SK-N-SH (cell line): ENCODE results near the gene MMADHC.

Source experiments
- CHD2 ChIP-seq: fragments of 150-350 bp; IDR thresholded peaks from 2 replicates; pipeline ENCODE4 v1.6.1; 2018; ENCODE audit warnings: low read length; ENCODE audit not compliant: partially characterized antibody
- EP300 ChIP-seq, 2 experiments: IDR thresholded peaks; 2 replicates each; pipeline versions ENCODE4 v1.4.0 to v1.6.1; 2012; ENCODE audit warnings: borderline replicate concordance in 1 of 2, low read depth in 1 of 2, low read length in 1 of 2
- EZH2phosphoT487 ChIP-seq: fragments of 200-600 bp; sonication (generic); IDR thresholded peaks from 2 replicates; pipeline ENCODE4 v1.6.1; 2017; ENCODE audit warnings: low read depth, mixed run types, mild to moderate bottlenecking, antibody characterized with exemption, moderate library complexity, borderline replicate concordance
- GABPA ChIP-seq: IDR thresholded peaks from 2 replicates; pipeline ENCODE4 v1.4.0; 2012; ENCODE audit warnings: low read depth, mild to moderate bottlenecking
- NRF1 ChIP-seq: IDR thresholded peaks from 2 replicates; pipeline ENCODE4 v1.6.1; 2012; ENCODE audit warnings: low read depth, mild to moderate bottlenecking, low read length
- POLR2AphosphoS5 ChIP-seq: IDR thresholded peaks from 2 replicates; pipeline ENCODE4 v1.6.1; 2012; ENCODE audit warnings: low read depth, low read length
- RAD21 ChIP-seq: IDR thresholded peaks from 2 replicates; pipeline ENCODE4 v1.6.1; 2012; ENCODE audit warnings: mild to moderate bottlenecking, low read length
- RFX5 ChIP-seq: IDR thresholded peaks from 2 replicates; pipeline ENCODE4 v1.6.1; 2012; ENCODE audit warnings: mild to moderate bottlenecking, improper control_type of control experiment, low read length
- TAF1 ChIP-seq: IDR thresholded peaks from 2 replicates; pipeline ENCODE4 v1.6.1; 2012; ENCODE audit warnings: low read depth, mild to moderate bottlenecking, low read length, moderate library complexity, borderline replicate concordance
- YY1 ChIP-seq: IDR thresholded peaks from 2 replicates; pipeline ENCODE4 v1.4.0; 2012; ENCODE audit warnings: low read depth, mild to moderate bottlenecking
- TF ChIP-seq, protein P1 (sequence below): fragments of 200-600 bp; sonication (generic); IDR thresholded peaks from 2 replicates; pipeline ENCODE4 v1.6.1; 2017; ENCODE audit warnings: antibody characterized with exemption, mild to moderate bottlenecking, moderate library complexity

- TF ChIP-seq POLR2AphosphoS5 (no peak), NRF1 (no peak), YY1 (no peak), RAD21 (no peak), CHD2 (no peak), EP300 (IDR thresholded peaks at IDR 0.05; ENCODE audit: borderline replicate concordance in 1 of 2, low read depth in 1 of 2, low read length in 1 of 2) (no peak), RFX5 (no peak), TAF1 (no peak), GABPA (no peak), EZH2phosphoT487 (no peak)
- TF ChIP-seq, protein P1, sequence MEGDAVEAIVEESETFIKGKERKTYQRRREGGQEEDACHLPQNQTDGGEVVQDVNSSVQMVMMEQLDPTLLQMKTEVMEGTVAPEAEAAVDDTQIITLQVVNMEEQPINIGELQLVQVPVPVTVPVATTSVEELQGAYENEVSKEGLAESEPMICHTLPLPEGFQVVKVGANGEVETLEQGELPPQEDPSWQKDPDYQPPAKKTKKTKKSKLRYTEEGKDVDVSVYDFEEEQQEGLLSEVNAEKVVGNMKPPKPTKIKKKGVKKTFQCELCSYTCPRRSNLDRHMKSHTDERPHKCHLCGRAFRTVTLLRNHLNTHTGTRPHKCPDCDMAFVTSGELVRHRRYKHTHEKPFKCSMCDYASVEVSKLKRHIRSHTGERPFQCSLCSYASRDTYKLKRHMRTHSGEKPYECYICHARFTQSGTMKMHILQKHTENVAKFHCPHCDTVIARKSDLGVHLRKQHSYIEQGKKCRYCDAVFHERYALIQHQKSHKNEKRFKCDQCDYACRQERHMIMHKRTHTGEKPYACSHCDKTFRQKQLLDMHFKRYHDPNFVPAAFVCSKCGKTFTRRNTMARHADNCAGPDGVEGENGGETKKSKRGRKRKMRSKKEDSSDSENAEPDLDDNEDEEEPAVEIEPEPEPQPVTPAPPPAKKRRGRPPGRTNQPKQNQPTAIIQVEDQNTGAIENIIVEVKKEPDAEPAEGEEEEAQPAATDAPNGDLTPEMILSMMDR: no peak
Measured at GRCh38 chr2:149625671-149626070, 38.1 kb upstream of the MMADHC start.
